Endothelial cell of umbilical vein (primary cell): Measurements from ENCODE around the gene ZNF524. TPM values are rescaled to one million over a fixed set of nuclear protein-coding genes. Genes with fewer than 3 reads are reported as not detected.

ENCODE experiments used
- BruUV-seq: library from RNA; stranded (reverse); fragments of 400-500 nt; replicated peaks from 2 replicates; lab custom pipeline; 2021; lab: Mats Ljungman, UMichigan
- CTCF ChIA-PET: fragments of 300-600, 350-600 bp; sonication (Branson Sonifier 250); formaldehyde crosslinking; loops from one replicate; lab custom pipeline; 2021; ENCODE audit warnings: antibody characterized with exemption, inconsistent platforms; lab: Charles Lee
- POLR2A ChIA-PET: fragments of 300-600, 350-600 bp; sonication (Branson Sonifier 250); formaldehyde crosslinking; loops from one replicate; lab custom pipeline; 2021; ENCODE audit warnings: antibody characterized with exemption, inconsistent platforms; lab: Charles Lee
- DNase-seq: peaks from one replicate; pipeline ENCODE4 v3.0.0-alpha.2; 2011; ENCODE audit warnings: low read depth, low spot score
- FAIRE-seq: peaks from 2 replicates; lab custom pipeline; 2011; peaks lifted over from hg19 to GRCh38; lab: Jason Lieb, UNC
- H2AFZ ChIP-seq: 2 replicates; pipeline ENCODE4 v1.6.0; 2012; ENCODE audit warnings: low read depth, low read length, control low read depth, inconsistent platforms
- H3K27ac ChIP-seq: 2 replicates; pipeline ENCODE4 v1.5.1; 2011; ENCODE audit warnings: low read depth, mild to moderate bottlenecking, control low read depth, low read length, moderate library complexity; ENCODE audit not compliant: insufficient read depth
- H3K27me3 ChIP-seq, 2 experiments: 2 replicates each; pipeline versions ENCODE4 v1.6.0 to v1.6.1; 2011; ENCODE audit warnings: low read length in 2 of 2, mixed read lengths in 1 of 2; ENCODE audit not compliant: control insufficient read depth in 2 of 2, insufficient read depth in 2 of 2
- H3K36me3 ChIP-seq, 2 experiments: 2 replicates in 1 of 2; 3 replicates in 1 of 2; pipeline ENCODE4 v1.5.1; 2011; ENCODE audit warnings: low read length in 2 of 2, mild to moderate bottlenecking in 1 of 2, moderate library complexity in 1 of 2; ENCODE audit not compliant: control insufficient read depth in 2 of 2, insufficient read depth in 2 of 2; ENCODE audit errors: extremely low read depth in 1 of 2
- H3K4me1 ChIP-seq: 3 replicates; pipeline ENCODE4 v1.5.1; 2011; ENCODE audit warnings: mild to moderate bottlenecking, low read length; ENCODE audit not compliant: control insufficient read depth, insufficient read depth; ENCODE audit errors: extremely low read depth
- H3K4me2 ChIP-seq: 2 replicates; pipeline ENCODE4 v1.6.1; 2011; ENCODE audit warnings: low read length, control low read depth, mixed read lengths; ENCODE audit not compliant: insufficient read depth
- H3K4me3 ChIP-seq, 3 experiments: fragments of 200-600 bp in 1 of 3; sonication (generic), shearing (Covaris generic) in 1 of 3; replicated peaks in 1 of 3; 2 replicates each; pipeline ENCODE4 v1.5.1; 2011 to 2016; ENCODE audit warnings: control low read depth in 3 of 3, low read length in 3 of 3, mild to moderate bottlenecking in 2 of 3, inconsistent platforms in 1 of 3, low read depth in 1 of 3, moderate library complexity in 1 of 3; ENCODE audit not compliant: insufficient read depth in 1 of 3
- H3K79me2 ChIP-seq: 2 replicates; pipeline ENCODE4 v1.6.0; 2012; ENCODE audit warnings: low read length, inconsistent platforms; ENCODE audit not compliant: control insufficient read depth, insufficient read depth
- H3K9ac ChIP-seq: replicated peaks from 2 replicates; pipeline ENCODE3; 2011; ENCODE audit warnings: low read length, control low read depth; ENCODE audit not compliant: insufficient read depth; ENCODE audit errors: extremely low read depth
- H3K9me1 ChIP-seq: replicated peaks from 3 replicates; pipeline ENCODE4 v1.6.0; 2011; ENCODE audit warnings: mild to moderate bottlenecking, low read length; ENCODE audit not compliant: control insufficient read depth, insufficient read depth; ENCODE audit errors: extremely low read depth
- H3K9me3 ChIP-seq: replicated peaks from 2 replicates; pipeline ENCODE4 v1.5.1; 2012; ENCODE audit warnings: low read length, inconsistent platforms; ENCODE audit not compliant: control insufficient read depth, insufficient read depth
- H4K20me1 ChIP-seq: replicated peaks from 2 replicates; pipeline ENCODE3; 2011; ENCODE audit warnings: mild to moderate bottlenecking, low read length; ENCODE audit not compliant: control insufficient read depth, insufficient read depth; ENCODE audit errors: extremely low read depth
- CTCF ChIP-seq, 2 donors: IDR thresholded peaks; 1 replicate in 1 of 2; 2 replicates in 1 of 2; pipeline ENCODE4 v1.5.1; 2011; ENCODE audit warnings: low read length in 2 of 2, mild to moderate bottlenecking in 2 of 2, moderate library complexity in 2 of 2, control low read depth in 1 of 2, inconsistent platforms in 1 of 2, low read depth in 1 of 2; ENCODE audit not compliant: insufficient read depth in 1 of 2; ENCODE audit errors: extremely low read depth in 1 of 2
- EZH2 ChIP-seq: IDR thresholded peaks from 2 replicates; pipeline ENCODE4 v1.6.1; 2012; ENCODE audit warnings: borderline replicate concordance, low read depth, mild to moderate bottlenecking, moderate library complexity, low read length, inconsistent platforms; ENCODE audit not compliant: severe bottlenecking
- FOS ChIP-seq: IDR thresholded peaks from 2 replicates; pipeline ENCODE4 v1.6.1; 2011; ENCODE audit warnings: mild to moderate bottlenecking, low read length, moderate library complexity, borderline replicate concordance; ENCODE audit not compliant: insufficient read depth
- GATA2 ChIP-seq: IDR thresholded peaks from 2 replicates; pipeline ENCODE4 v1.7.0; 2011; ENCODE audit warnings: low read depth, mild to moderate bottlenecking, moderate library complexity, mixed read lengths, low read length; ENCODE audit not compliant: insufficient read length, insufficient read depth
- JUN ChIP-seq: IDR thresholded peaks from 2 replicates; pipeline ENCODE4 v1.6.1; 2011; ENCODE audit warnings: borderline replicate concordance, low read depth; ENCODE audit not compliant: insufficient read length, insufficient read depth
- MYC ChIP-seq: IDR thresholded peaks from one replicate; pipeline ENCODE4 v1.6.1; 2011; ENCODE audit warnings: mild to moderate bottlenecking, low read depth, low read length
- POLR2A ChIP-seq: IDR thresholded peaks from 2 replicates; pipeline ENCODE4 v1.6.1; 2012; ENCODE audit warnings: low read depth, mild to moderate bottlenecking, control low read depth, low read length
- POLR2AphosphoS5 ChIP-seq: IDR thresholded peaks from 2 replicates; pipeline ENCODE4 v1.6.1; 2012; ENCODE audit warnings: low read depth, mild to moderate bottlenecking, control low read depth, low read length, moderate library complexity; ENCODE audit not compliant: insufficient read depth
- dilution Hi-C: fragments of 300-500 bp; cut with MboI; formaldehyde crosslinking; loops from one replicate; pipeline ENCODE4 v1.15.0; 2019; ENCODE audit warnings: low sequenced_read_pairs; ENCODE audit not compliant: extremely low pct_ligation_motif_present
- intact Hi-C: fragments of 100-400 bp; cut with micrococcal nuclease; formaldehyde crosslinking; loops from one replicate; pipeline ENCODE4 v1.10.0; 2022
- polyA plus RNA-seq, 4 experiments: library from polyadenylated mRNA; depleted of rRNA in 3 of 4; stranded (reverse) in 3 of 4; unstranded in 1 of 4; fragments of >200 nt; gene quantifications; 2 replicates each; pipeline versions ENCODE4 v1.2.1 to v1.2.3, GENCODE V29; 2011 to 2012; ENCODE audit warnings: missing spikeins in 1 of 4
- total RNA-seq: library from RNA; stranded (reverse); gene quantifications from 2 replicates; pipeline ENCODE4 v1.2.3, GENCODE V29; 2021
- TF ChIP-seq, protein P1 (sequence below): IDR thresholded peaks from 2 replicates; pipeline ENCODE4 v1.6.1; 2011; ENCODE audit not compliant: insufficient read depth, insufficient read length

Gene ZNF524
- total and polyA plus RNA-seq, 2 donors (not counting 3 experiments of a cell fraction or from before 2014, with no cell fraction given) = 15.2 to 15.4 TPM

GRCh38 chr19:55611983-55612645, 12.0 kb downstream of the ZNF524 start:
- DNase-seq = no peak
- dilution Hi-C loops (no loop called here), intact Hi-C loops (no loop called here)
- H3K27me3 ChIP-seq = no peaks in the 10 kb centered on the region
- H3K36me3 ChIP-seq = peaks cover 2 to 24% of the 10 kb centered on the region in 2 experiments
- H3K9me3 ChIP-seq = no peaks in the 10 kb centered on the region
- no peak overlapping the region for H3K4me2 ChIP-seq
- FAIRE-seq = no peak
- no peak overlapping the region for H2AFZ ChIP-seq
- BruUV-seq = no TSS peak
- ChIA-PET CTCF (interaction anchor here (1.3 kb wide), 1 partner anchor 20 kb away, joined by 4 read pairs; no protein-coding TSS in a partner anchor), POLR2A (no interaction called here)
- no peak overlapping the region for H3K27ac ChIP-seq
- H3K9me1 ChIP-seq = no peaks in the 10 kb centered on the region
- peaks cover 21% of the 10 kb centered on the region for H3K79me2 ChIP-seq
- H3K9ac ChIP-seq = no peak overlapping the region
- no peak for TF ChIP-seq FOS
- TF ChIP-seq POLR2A = no peak
- TF ChIP-seq MYC = no peak
- TF ChIP-seq, protein P1, sequence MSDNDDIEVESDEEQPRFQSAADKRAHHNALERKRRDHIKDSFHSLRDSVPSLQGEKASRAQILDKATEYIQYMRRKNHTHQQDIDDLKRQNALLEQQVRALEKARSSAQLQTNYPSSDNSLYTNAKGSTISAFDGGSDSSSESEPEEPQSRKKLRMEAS = no peak
- TF ChIP-seq CTCF (IDR thresholded peaks at IDR 0.05; ENCODE audit: extremely low read depth in 1 of 2, insufficient read depth in 1 of 2, low read depth in 1 of 2, low read length in 2 of 2) = no peak
- no peak for TF ChIP-seq POLR2AphosphoS5
- TF ChIP-seq JUN = no peak
- TF ChIP-seq GATA2 = no peak
- no peak for TF ChIP-seq EZH2
- no peaks in the 10 kb centered on the region for H3K4me1 ChIP-seq
- H4K20me1 ChIP-seq = no peaks in the 10 kb centered on the region
- no peak overlapping the region for H3K4me3 ChIP-seq
